ENCODE results near the gene KDM1B.
"Not testable (repeated sequence)": the region's sequence is repeated elsewhere in the genome, so short reads cannot be mapped to it uniquely, and the experiment has no call there.

Gene KDM1B

GRCh38 chr6:18213439-18213838, 58.2 kb downstream of the KDM1B start:
- H3K4me3 ChIP-seq, result no peak overlapping the region
- TF ChIP-seq CTCF (IDR thresholded peaks at IDR 0.05), result no peak
- no peak overlapping the region for H3K27ac ChIP-seq
- DNase-seq (ENCODE audit: low spot score), result no peak

GRCh38 chr6:18214003-18214402, 58.8 kb downstream of the KDM1B start:
- H3K27ac ChIP-seq, result no peak overlapping the region
- H3K4me3 ChIP-seq, result no peak overlapping the region
- no peak for TF ChIP-seq CTCF (IDR thresholded peaks at IDR 0.05)
- DNase-seq (ENCODE audit: low spot score), result no peak

- TF ChIP-seq CTCF (IDR thresholded peaks at IDR 0.05), result no peak
- H3K4me3 ChIP-seq, result no peak overlapping the region
- no peak for DNase-seq (ENCODE audit: low spot score)
- no peak overlapping the region for H3K27ac ChIP-seq
These were observed 60.2 kb downstream of the KDM1B start for GRCh38 chr6:18215436-18215835.

GRCh38 chr6:18216411-18216810, 61.2 kb downstream of the KDM1B start:
- Histone ChIP-seq H3K27ac (no peak overlapping the region), H3K4me3 (no peak overlapping the region)
- no peak for DNase-seq (ENCODE audit: low spot score)
- TF ChIP-seq CTCF (IDR thresholded peaks at IDR 0.05), result no peak

GRCh38 chr6:18218233-18218632, 63.0 kb downstream of the KDM1B start:
- no peak for DNase-seq (ENCODE audit: low spot score)
- TF ChIP-seq CTCF (IDR thresholded peaks at IDR 0.05), result no peak
- Histone ChIP-seq H3K4me3 (no peak overlapping the region), H3K27ac (no peak overlapping the region)

GRCh38 chr6:18219591-18219990, 64.4 kb downstream of the KDM1B start:
- Histone ChIP-seq H3K4me3 (no peak overlapping the region), H3K27ac (no peak overlapping the region)
- TF ChIP-seq CTCF (IDR thresholded peaks at IDR 0.05), result no peak
- no peak for DNase-seq (ENCODE audit: low spot score)

- DNase-seq (ENCODE audit: low spot score), result no peak
- no peak overlapping the region for H3K27ac ChIP-seq
- no peak for TF ChIP-seq CTCF (IDR thresholded peaks at IDR 0.05)
- no peak overlapping the region for H3K4me3 ChIP-seq
These were observed 66.0 kb downstream of the KDM1B start for GRCh38 chr6:18221288-18221615.

GRCh38 chr6:18226451-18227105, 71.4 kb downstream of the KDM1B start:
- not testable (repeated sequence) for H3K4me3 ChIP-seq; H3K27ac ChIP-seq; DNase-seq (ENCODE audit: low spot score)

GRCh38 chr6:18227166-18227565, 71.9 kb downstream of the KDM1B start:
- not testable (repeated sequence) for DNase-seq (ENCODE audit: low spot score); H3K27ac ChIP-seq; H3K4me3 ChIP-seq

- DNase-seq (ENCODE audit: low spot score); H3K27ac ChIP-seq; H3K4me3 ChIP-seq: not testable (repeated sequence)
These were observed 73.4 kb downstream of the KDM1B start for GRCh38 chr6:18228590-18228989.

GRCh38 chr6:18231856-18232255, 76.6 kb downstream of the KDM1B start:
- DNase-seq (ENCODE audit: low spot score); H3K27ac ChIP-seq; H3K4me3 ChIP-seq: not testable (repeated sequence)
